HG03066 (cell line): Measurements from ENCODE around the gene SGPL1.

Experiments
- ATAC-seq: cut with Tn5 transposase; IDR thresholded peaks from one replicate; pipeline ENCODE4 v1.9.1; 2021; ENCODE audit warnings: low read depth; ENCODE audit not compliant: unreplicated experiment

Gene SGPL1

DNA sequence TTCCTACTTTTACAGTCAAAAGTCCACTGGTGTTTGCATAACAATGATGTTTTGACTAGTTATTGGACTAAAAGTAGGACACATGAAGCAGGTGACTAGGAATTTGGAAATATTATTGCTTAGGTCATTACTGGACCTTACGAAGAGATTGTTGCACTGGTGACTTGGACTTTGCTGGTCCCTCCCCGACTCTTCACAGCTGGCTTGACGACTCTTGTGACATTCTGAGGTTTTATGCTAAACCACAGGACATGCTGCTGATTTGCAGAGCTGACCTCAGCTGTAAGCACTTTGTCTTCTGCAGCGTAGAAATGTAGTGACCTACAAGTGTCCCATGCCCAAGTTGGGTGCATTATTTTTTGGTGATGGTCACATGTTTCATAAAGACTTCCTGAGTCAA is 50.7 kb downstream of the SGPL1 start:
- ATAC-seq, result no peak

DNA sequence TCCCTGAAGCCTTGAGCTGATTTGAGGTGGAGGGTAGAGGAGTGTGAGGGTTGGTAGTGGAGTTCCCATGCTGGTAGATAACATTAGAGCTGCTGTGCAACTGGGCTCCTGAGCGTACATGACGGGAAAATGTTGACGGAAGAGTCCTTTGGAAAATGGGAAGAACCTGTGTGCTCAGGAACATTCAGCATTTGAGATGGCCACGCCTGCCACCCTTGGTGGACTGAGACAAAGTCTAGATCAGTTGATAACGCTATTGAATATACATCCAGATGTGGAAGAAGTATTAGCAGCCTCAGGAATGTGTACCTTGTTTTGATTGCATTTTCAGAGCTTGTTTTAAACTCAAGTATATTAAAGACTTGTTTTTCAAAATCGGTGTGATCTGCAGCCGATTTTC is 56.5 kb downstream of the SGPL1 start:
- no peak for ATAC-seq

DNA sequence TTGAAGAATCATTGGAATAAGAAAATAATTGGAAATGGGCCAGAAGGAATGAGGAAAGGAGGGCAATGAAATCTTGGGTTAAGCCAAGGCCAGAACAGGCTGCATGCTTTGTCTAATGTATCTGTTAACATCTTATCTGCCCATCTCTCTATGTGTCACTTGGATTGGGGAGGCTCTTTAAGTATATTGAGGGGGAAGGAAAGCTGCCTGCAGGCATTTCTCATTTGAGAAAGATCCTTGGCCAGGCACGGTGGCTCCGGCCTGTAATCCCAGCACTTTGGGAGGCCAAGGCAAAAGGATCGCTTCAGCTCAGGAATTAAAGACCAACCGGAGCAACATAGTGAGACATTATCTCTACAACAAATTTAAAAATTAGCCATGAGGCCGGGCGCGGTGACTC is 58.3 kb downstream of the SGPL1 start:
- ATAC-seq, result no peak

DNA sequence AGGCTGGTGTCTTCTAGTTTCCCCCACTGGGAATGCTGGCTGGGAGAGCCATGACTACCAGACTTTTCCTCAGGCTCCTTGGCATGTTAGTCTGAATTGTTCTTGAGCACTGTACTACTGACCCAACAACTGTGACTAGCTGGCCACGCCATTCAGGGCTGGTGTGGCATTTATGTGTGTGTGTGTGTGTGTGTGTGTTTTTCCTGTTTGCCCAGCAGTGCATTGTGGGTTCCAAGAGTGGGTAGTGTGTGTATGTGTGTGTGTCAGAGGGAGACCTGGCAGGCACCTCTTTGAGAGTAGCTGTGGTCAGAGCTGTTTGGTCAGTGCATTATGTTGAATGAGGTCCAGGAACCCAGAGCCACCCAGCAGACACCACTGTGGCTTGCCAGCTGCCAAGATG is 63.5 kb downstream of the SGPL1 start:
- no peak for ATAC-seq

DNA sequence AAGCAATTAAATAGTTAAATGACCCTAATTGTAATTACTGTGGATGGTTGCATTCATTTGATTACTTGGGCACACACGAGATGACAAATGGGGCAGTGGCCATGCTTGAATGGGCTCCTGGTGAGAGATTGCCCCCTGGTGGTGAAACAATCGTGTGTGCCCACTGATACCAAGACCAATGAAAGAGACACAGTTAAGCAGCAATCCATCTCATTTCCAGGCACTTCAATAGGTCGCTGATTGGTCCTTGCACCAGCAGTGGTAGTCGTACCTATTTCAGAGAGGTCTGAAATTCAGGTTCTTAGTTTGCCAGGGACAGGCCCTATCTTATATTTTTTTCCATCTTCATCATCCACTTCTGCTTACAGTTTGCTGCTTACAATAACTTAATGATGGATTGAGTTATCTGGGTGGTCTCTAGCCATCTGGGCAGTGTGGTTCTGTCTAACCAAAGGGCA is 64.4 kb downstream of the SGPL1 start:
- ATAC-seq, result no peak

DNA sequence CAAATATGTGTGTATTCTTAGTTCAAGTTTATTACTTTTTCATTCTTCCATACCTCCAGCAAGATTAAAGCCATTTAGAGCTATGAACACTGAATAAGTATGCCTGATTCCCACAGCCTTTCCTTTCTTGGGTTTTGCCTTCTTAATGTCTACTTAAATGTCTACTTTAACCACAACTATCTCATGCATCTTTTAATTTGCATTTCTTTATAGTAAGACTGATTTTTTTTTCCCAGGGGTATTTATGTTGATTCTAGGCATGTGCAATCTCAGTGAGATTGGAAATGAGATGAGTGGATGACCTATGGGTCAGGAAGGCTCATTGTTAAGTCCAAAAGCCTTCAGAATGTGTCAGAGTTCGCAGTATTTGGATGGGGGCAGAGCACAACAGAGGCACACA is 69.0 kb downstream of the SGPL1 start:
- ATAC-seq, result no peak

DNA sequence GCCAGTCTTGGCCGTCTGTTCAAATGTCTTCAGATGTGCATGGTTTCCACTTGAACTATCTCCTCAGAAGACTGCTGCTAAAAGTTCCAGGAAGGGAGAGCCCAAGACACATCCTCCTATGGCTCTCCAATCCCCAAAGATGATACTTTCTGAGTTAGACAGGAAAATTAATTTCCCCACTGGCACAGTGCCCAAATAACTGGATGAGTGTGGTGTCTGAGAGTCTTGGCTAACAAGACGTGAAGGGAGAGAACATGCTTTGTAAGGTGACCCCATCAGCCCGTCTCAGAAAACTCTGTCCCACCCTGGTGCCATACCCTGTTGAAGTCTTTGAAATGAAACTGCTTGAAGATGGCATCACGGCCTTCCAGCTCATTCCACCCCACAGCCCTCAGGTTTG is 69.7 kb downstream of the SGPL1 start:
- no peak for ATAC-seq

DNA sequence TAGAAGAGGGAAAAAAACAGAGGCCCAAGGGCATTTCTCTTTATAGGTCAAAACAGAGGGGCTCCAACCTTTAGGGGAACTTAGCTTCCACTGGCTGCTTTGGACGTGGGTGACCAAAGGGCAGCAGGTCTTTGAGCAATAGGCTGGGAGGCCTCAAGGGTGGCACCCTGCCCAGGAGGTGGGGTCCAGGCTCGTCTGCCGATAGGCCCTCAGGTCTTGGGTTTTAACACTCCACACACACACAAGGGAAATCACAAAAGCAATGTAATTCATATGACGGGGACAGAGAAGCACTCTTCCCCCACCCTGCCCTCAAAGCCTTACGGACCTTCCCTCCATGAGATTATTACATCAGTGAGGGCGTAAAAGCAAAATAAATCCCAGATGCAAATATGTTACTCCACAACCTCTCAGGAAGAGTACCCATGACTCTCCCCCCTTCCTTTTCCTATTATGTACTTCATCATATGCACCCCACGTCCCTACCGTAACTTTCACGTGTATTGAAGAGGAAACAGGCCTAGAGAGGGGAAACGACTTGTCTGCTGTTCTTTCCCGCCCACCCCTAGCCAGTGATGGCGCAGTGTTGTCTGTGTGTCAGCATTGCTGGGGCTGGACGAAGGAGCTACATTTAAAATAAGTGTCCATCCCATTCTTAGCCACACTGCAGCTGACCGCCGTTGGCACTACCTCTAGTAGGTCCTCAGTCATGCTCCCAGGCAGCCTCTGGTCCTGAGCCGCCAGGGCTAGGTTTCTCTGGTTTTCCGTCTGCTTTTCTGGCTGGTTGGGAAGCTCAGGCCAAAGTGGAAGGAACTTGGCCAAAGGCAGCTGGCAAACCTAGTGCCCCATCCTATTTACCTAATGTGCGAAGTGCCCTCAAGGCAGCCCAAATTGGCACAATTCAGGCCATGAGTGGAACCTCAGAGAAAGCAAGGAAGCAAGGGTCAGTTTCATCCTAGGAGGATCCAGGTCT is 70.5 kb downstream of the SGPL1 start:
- no peak for ATAC-seq

DNA sequence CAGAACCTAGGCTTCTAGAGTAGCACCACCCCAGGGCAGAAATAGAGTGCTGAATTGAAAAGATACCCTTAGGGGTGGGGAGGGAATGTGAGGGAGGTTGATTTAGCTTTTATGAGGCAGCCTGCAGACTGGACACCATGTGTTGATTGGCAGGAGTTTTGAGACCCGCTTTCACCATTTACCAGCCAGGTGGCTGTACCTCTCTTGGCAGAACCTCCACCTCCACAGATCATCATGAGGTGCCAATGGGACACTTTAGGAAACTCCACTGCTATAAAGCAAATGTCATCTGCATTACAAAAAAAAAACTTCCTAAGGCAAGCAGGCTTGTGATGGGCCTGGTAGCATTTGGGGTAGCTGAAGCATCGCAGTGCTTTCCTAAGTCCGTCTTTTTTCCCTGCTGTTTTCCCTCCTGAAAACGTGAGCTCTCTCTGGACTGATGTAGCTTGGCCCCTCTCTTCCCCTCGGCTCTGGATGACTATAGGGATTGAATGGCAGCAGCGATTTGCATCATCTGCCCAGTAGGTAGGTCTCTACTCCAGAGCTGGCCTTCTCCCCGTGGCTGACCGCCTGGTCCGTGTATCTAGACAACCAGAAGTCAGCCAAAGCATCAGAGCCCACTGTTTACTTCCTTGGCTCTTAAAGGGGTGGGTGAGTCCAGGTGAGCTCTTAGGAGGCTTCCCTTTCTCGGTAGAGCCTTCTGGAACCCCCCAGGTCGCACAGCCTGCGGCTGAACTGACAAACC is 71.3 kb downstream of the SGPL1 start:
- ATAC-seq, result no peak

DNA sequence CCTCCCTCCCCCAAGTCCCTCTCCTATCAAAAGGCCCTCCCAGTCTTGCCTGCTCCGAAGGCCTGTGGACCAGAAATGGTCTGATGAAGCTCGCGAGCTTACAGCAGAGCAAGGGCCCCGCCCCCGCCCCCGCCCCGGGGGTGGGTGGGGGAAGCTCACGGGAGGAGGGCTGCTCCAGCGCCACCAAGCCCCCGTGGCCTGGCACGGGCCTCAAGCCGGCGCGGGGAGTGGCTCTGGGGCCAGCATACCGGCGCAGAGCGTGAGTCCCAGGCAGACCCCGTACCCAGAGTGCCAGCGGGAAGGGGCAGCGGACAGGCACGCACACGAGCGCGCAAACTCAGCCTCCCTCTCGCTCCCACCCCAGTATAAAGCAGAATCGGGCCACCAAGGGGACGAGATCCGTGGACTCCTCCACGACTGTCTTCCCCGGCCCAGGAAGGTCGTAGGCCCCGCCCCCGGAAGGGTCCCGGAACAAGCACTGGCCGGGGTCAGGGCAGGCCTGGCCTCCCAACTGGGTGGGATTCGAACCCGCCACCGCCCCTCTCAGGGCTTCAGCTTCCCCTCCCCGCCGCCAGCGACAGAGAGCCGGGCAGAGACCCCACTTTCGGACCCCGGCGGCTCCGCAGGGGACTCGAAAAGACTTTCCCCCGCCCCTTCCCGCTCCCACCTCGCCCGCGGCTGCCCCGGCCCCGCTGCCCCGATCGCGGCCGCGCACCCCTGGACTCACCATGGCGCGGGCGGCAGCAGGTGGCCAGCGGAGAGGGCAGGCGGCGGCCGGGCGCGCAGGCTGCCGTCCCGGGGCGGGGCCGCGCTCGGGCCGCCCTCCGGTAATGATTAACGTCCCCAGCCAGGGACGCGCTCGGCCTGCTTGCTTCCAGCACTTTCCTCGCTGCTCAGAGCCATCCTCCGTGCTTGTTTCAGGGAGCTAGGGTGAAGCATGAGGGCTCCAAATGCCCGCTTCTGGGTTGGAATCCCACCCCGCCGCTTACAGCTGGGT is 72.4 kb downstream of the SGPL1 start, which contains the start of gene PCBD1:
TSS of gene PCBD1 (minus strand) at position 762 of the 997 bp plus-strand sequence. CDS start at position 730, 32 bp downstream.
- peak; percentile 85 for ATAC-seq

DNA sequence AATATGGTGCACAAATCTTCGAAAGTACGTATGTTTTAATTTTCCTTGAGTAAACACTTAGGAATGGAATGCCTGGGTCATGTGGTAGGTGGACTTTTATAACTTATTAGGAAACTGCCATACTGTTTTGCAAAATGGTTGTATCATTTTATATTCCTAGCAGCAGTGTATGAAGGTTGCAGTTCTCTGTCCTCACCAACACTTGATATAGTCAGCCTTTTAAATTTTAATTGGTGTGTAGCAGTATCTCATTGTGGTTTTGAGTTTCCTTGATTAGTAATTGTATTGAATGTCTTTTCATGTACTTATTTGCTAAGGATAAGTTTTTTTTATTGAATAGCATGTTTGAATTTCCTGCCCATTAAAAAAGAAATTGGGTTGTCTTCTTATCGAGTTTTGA is 73.5 kb downstream of the SGPL1 start:
- no peak for ATAC-seq

DNA sequence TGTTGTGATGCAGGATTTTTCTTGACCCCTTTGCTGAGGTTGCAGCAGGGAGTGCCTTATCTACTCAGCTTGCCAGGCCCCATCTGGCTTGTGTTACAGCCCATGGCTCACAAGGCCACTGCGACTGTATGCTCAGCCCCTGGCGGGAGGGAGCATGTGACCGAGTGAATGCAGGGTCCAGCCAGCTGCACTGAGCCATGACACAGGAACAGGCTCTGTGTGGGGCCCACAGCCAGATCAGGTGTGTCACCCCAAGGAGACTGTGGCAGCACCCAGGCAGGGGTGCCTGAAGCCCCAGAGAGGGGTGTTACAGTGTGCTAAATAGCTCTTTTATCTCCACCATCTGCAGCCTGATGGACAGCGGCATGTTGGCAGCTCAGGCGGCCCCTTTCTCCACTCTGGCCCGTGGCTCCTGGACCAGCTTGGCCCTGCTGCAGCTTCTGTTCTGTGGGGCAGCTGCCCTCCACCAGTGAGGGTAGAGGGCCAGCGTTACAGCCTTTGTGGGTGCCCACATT is 75.2 kb downstream of the SGPL1 start:
- no peak for ATAC-seq

DNA sequence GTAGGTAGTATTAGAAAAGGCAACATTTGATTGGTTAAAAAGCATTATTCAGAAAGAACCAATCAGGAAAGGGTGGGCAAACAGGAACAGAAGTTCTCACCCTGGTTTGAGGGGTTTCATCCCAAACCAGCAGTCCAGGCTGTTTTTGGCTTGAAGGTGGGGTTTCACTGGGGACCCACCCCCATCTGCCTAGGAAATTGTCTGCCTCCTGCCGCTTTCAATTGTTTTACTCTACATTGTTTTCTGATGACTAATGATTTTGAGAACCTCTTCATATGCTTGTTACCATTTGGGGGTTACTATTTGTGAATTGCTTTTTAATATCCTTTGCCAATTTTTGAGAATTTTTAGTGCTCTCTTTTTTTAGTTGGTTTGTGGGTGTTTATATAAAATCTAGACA is 75.9 kb downstream of the SGPL1 start:
- no peak for ATAC-seq

DNA sequence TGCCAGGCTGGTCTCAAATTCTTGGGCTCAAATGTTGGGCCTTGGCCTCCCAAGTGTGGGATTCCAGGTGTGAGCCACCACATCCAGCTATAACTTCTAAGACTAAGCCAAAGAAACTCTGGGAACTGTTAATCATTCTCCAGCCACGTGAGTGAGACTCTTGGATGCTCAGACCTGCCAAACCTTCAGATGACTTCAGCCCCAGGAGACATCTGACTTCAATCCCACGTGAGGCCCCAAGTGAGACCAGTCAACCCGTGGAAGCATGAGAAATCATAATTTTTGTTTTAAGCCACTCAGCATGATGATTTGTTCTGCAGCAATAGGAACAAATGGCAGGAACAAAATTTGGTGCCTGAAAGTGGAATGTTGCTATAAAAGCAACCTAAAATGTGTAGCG is 76.9 kb downstream of the SGPL1 start:
- no peak for ATAC-seq

DNA sequence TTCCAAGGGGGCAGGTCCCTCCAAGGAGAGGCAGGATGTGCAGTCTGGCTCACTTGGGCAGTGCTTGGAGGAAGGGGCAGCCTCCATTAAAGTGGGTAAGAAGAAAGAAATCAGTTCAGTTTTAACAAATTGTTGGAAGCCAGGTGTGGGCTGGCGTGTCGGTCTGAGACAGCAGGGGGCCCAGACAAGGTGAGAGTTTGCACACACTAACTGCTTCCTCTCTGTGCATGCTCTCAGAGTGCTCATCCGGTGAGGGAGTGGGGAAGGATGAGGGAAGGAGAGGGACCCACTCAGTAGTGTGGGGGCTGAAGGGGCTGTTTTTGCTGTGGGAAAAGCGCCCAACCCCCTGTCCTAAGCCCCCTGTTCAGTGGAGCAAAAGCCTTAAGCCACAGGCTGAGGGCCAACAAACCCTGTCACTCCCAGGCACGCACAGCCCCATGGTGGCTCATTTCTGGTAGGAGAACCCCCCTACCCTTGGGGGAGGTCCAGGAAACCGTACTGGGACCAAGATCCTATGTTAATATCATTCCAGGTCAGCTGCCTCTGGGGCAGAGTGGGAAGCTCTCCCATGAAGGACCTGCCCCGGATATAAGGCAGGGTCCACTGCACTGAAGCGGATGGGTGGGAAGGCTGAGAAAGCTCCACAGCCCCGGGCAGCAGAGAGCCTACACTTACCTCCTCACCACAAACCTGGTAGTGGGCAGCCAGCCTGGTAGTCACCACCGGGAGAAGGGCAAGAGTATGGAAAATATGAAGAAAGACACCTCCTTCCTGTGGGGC is 77.7 kb downstream of the SGPL1 start:
- no peak for ATAC-seq

DNA sequence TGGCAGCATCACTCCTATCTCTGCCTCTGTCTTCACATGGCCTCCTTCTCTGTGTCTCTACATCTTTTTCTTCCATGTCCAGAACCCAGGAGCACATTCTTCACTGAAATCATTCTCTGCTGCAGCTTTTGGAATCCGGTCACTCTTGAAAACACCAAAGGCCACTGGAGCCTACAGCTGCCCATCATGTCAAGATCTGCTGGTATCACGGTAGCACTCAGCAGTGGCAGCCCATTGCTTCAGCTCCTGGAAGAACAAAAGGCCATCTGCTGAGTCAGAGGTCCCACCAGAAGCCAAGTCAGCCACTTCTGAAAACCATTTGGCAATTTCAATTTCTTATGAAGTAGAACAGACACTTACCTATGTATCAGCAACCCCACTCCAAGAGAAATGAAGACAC is 78.7 kb downstream of the SGPL1 start:
- ATAC-seq, result no peak

DNA sequence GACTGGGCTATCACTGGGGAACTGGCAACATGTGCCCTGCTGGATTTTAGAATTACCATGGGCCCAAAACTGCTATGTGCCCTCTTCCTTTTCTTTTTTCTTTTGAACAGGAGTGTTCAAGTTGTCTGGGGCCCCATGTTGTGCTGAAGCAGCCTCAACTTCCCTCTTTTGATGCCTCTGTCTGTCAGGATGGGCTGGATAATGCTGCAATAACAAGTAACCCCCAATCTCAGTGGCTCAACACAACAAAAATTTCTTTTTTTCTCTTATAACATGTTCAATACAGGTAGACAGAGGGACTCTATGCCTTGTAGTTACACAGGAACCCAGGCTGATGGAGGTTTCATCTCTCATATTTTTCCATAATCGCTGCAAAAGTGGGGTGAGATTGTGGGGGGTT is 80.8 kb downstream of the SGPL1 start:
- ATAC-seq, result no peak

DNA sequence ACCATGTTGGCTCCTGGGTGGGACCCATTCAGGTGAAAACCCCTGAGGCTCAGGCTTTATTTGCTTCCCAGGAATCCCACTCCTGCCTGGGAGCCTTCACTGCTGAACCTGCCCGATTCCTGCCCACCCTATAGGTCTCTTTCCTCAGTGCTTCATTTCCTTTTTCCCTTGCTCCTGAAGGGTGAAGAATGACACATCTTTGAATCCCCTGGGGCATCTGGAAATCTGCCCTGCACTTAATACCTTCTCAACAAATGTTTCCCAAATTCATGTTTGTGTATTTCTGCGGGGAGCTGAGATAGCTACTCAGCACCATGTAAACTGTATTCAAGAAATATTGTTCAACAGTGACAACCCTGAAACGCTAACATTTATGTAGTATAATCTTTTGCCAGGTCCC is 82.9 kb downstream of the SGPL1 start:
- no peak for ATAC-seq

DNA sequence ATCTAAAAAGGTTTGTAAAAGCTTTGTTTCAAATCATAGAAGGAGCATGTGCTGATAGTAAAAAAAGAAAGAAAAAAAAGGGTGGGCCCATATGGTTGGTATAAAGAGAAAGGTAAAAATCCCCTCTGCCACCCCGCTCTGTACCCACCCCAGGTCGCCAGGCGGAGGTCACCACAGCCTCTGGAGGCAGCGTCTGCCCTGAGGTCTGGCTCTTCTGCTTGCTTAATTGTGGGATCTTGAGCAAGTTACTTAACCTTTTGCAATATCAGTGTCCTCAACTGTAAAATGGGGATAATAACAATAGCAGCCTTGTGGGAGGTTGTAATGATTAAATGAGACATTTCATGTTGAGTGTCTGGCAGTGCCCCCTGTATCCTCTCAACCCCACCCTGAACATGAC is 83.3 kb downstream of the SGPL1 start:
- ATAC-seq, result no peak
